Stomach (tissue), 4 donors: ENCODE results near the gene CPNE1.

Source experiments
- POLR2A ChIP-seq, 4 donors: fragments of 450-650 bp; IDR thresholded peaks; one replicate each; pipeline ENCODE4 v1.6.1; 2016; ENCODE audit warnings: antibody characterized with exemption in 4 of 4, control low read depth in 2 of 4, mild to moderate bottlenecking in 1 of 4, moderate library complexity in 1 of 4
- POLR2AphosphoS5 ChIP-seq, 3 donors: sonication (generic); formaldehyde crosslinking; IDR thresholded peaks; one replicate each; pipeline ENCODE4 v1.6.1; 2016; ENCODE audit warnings: antibody characterized with exemption in 3 of 3
- TF ChIP-seq, protein P1 (sequence below), 7 experiments: fragments of 450-650 bp in 4 of 7; fragments of 200-600 bp in 3 of 7; sonication (generic) in 3 of 7; IDR thresholded peaks; one replicate each; pipeline ENCODE4 v1.5.1; 2016 to 2019; ENCODE audit warnings: antibody characterized with exemption in 7 of 7, control low read depth in 2 of 7, mild to moderate bottlenecking in 1 of 7

DNA sequence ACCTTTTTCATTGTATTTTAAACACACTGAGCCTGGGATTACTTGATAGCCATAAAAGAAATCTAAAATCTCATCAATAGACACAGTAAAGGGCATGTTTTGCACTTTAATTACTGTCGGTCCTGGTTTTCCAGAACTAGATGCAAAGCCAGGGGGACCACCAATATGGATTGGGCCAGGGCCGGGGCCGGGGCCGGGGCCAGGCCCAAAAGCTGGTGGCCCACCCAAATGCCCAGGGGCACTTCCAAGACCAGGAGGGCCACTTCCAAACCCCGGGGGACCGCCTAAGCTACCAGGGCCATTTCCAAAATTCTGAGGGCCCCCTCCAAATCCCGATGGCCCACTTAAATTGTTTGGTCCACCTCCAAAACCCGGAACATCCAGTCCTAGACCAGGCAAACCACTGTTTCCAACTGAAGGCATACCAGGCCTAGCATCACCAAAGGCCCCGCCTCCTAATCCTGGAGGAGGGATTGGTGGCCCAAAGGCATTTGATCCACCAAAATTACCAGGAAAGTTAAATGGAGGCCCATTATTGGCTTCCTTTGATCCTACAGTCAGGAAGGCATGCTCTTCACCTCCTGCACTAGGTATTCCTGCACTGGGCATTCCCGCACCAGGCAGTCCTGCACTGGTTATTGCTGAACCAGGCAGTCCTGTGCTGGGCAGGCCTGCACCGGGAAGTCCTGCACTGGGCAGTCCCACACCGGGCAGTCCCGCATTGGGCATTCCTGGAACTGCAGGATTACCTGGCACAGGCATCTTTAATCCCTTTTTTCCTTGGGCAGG is 11.9 kb downstream of the CPNE1 start:
- TF ChIP-seq POLR2A (IDR thresholded peaks at IDR 0.05): no peak
- TF ChIP-seq, protein P1, sequence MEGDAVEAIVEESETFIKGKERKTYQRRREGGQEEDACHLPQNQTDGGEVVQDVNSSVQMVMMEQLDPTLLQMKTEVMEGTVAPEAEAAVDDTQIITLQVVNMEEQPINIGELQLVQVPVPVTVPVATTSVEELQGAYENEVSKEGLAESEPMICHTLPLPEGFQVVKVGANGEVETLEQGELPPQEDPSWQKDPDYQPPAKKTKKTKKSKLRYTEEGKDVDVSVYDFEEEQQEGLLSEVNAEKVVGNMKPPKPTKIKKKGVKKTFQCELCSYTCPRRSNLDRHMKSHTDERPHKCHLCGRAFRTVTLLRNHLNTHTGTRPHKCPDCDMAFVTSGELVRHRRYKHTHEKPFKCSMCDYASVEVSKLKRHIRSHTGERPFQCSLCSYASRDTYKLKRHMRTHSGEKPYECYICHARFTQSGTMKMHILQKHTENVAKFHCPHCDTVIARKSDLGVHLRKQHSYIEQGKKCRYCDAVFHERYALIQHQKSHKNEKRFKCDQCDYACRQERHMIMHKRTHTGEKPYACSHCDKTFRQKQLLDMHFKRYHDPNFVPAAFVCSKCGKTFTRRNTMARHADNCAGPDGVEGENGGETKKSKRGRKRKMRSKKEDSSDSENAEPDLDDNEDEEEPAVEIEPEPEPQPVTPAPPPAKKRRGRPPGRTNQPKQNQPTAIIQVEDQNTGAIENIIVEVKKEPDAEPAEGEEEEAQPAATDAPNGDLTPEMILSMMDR (IDR thresholded peaks at IDR 0.05): no peak
- TF ChIP-seq POLR2AphosphoS5 (IDR thresholded peaks at IDR 0.05): no peak
